Brain microvascular endothelial cell (primary cell): ENCODE data around the gene THSD8.

Experiments
- DNase-seq: peaks from one replicate; pipeline ENCODE4 v3.0.0-alpha.2; 2020
- H3K27ac ChIP-seq: fragments of 250-450 bp; sonication (Bioruptor Pico); 2 replicates; pipeline ENCODE4 v1.5.1; 2020; ENCODE audit warnings: mild to moderate bottlenecking, moderate library complexity
- H3K27me3 ChIP-seq: fragments of 250-450 bp; sonication (Bioruptor Pico); replicated peaks from 2 replicates; pipeline ENCODE4 v1.5.1; 2020; ENCODE audit warnings: mild to moderate bottlenecking
- H3K36me3 ChIP-seq: fragments of 250-450 bp; sonication (Bioruptor Pico); replicated peaks from 2 replicates; pipeline ENCODE4 v1.5.1; 2020; ENCODE audit warnings: mild to moderate bottlenecking
- H3K4me3 ChIP-seq: 2 replicates; pipeline ENCODE4 v1.5.1; 2011; ENCODE audit warnings: low read depth, mild to moderate bottlenecking, control low read depth, low read length, moderate library complexity
- CTCF ChIP-seq: IDR thresholded peaks from 2 replicates; pipeline ENCODE4 v1.5.1; 2011; ENCODE audit warnings: low read depth, mild to moderate bottlenecking, moderate library complexity, low read length, control low read depth, inconsistent platforms; ENCODE audit errors: missing control alignments
- in situ Hi-C: cut with HindIII; loops from 2 replicates; pipeline ENCODE4 v1.10.0; 2017; ENCODE audit warnings: low sequenced_read_pairs, low pct_ligation_motif_present

Gene THSD8

GRCh38 chr19:12789098-12789903, 12.6 kb upstream of the THSD8 start:
- H3K36me3 ChIP-seq, result peaks cover 2% of the 10 kb centered on the region
- DNase-seq, result no peak
- TF ChIP-seq CTCF, result no peak
- in situ Hi-C loops, result no loop called here
- H3K4me3 ChIP-seq, result peak overlapping the region; percentile 98
- H3K27ac ChIP-seq, result peak overlapping the region; percentile 89
- H3K27me3 ChIP-seq, result no peaks in the 10 kb centered on the region

DNA sequence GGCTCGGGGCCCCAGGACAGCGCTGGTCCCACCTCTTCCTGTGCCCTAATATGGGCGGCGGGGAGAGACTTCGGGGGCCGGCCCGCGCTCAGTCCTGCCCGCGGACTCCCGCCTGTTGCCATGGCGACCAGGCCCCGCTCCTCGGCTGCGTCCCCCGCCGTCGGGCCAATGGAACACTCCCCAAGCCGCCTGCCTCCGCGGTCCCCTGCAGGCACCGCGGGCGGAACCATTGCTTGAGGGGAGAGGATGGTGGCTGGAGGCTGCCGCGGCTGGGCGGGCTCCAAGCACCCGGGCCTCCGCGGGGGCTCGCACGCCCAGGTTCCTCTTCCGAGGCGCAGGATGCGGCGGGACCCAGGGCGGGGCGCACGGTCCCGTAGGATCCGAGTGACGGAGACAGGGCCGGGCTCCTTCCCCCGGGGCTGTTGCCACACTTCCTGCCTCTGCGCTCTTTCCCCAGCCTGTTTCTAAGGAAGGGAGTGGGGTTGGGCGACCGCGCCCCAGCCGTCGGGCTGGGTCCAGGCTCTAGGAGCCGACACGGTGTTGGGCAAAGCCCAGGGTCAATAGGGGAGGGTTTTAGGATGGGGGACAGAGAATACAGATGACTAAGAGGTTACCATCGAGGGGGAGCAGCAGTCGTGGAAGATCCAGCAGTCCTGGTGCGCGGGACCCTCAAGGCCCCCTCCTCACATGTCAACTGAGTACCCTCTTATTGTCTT, 11.8 kb upstream of the THSD8 start:
- Histone ChIP-seq H3K27me3 (no peaks in the 10 kb centered on the region), H3K4me3 (peak overlapping the region; percentile 98), H3K36me3 (peaks cover 2% of the 10 kb centered on the region), H3K27ac (peak overlapping the region; percentile 89)
- TF ChIP-seq CTCF, result no peak
- in situ Hi-C loops, result no loop called here
- DNase-seq, result peak; percentile 93

- no peak for TF ChIP-seq CTCF
- Histone ChIP-seq H3K4me3 (peak overlapping the region; percentile 98), H3K27ac (peak overlapping the region; percentile 89), H3K36me3 (peaks cover 2% of the 10 kb centered on the region), H3K27me3 (no peaks in the 10 kb centered on the region)
- in situ Hi-C loops, result no loop called here
- DNase-seq, result no peak
Measured at GRCh38 chr19:12790628-12791344, 11.1 kb upstream of the THSD8 start.

- Histone ChIP-seq H3K36me3 (peaks cover 2% of the 10 kb centered on the region), H3K27ac (peak within 1 kb of the TSS; percentile 89), H3K27me3 (no peaks in the 10 kb centered on the region), H3K4me3 (peak within 1 kb of the TSS; percentile 98)
- peak; percentile 94 for DNase-seq
- in situ Hi-C loops, result no loop called here
- peak; percentile 16 for TF ChIP-seq CTCF
Measured at GRCh38 chr19:12791345-12792050, 10.4 kb upstream of the THSD8 start, which contains the start of gene JUNB. Gene JUNB, plus strand, starts transcription at chr19:12791486. Its CDS starts 286 bp downstream, at chr19:12791772.

- in situ Hi-C loops, result no loop called here
- no peak for DNase-seq
- H3K27ac ChIP-seq, result peak overlapping the region; percentile 89
- H3K4me3 ChIP-seq, result peak overlapping the region; percentile 98
- no peak for TF ChIP-seq CTCF
- H3K27me3 ChIP-seq, result no peaks in the 10 kb centered on the region
- H3K36me3 ChIP-seq, result peaks cover 2% of the 10 kb centered on the region
Measured at GRCh38 chr19:12792051-12792852, 9.6 kb upstream of the THSD8 start.
